Measurements from ENCODE around the gene GARIN5B. TPM values are rescaled to one million over a fixed set of nuclear protein-coding genes. Genes with fewer than 3 reads are reported as not detected.

Gene GARIN5B
- total and polyA plus RNA-seq, 2 of the 13 experiments (the other 11 are each of a cell fraction or from before 2014, with no cell fraction given) = not detected

GRCh38 chr19:55310498-55310897 is 52.6 kb downstream of the GARIN5B start:
- ChIA-PET CTCF (ENCODE audit: low intra/inter-chr PET ratio, low total read pairs) (no interaction called here), POLR2A (interaction anchor here (1.0 kb wide), 1 partner anchor 97 kb away, joined by 3 read pairs; the partner anchor contains the start of gene UBE2S)
- peak overlapping the region; percentile 28; the same call in 1 of the 2 replicates for H3K4me2 ChIP-seq (ENCODE audit: low read depth, low read length)
- no peak for ATAC-seq
- no peak overlapping the region for H3K4me3 ChIP-seq (replicated peaks in 1 of 3; ENCODE audit: insufficient read depth in 1 of 3, low read depth in 2 of 3, low read length in 3 of 3)
- no peaks in the 10 kb centered on the region for H3K9me3 ChIP-seq (ENCODE audit: low read length)
- H3K27ac ChIP-seq (ENCODE audit: extremely low read length, insufficient read depth, low read length) = no peak overlapping the region
- H4K20me1 ChIP-seq (ENCODE audit: insufficient read depth, low read length) = no peaks in the 10 kb centered on the region
- 37% methylated on average over 2 of the region's 7 CpGs for WGBS (ENCODE audit: low lambda C conversion rate)
- H2AFZ ChIP-seq (ENCODE audit: low read length) = no peak overlapping the region
- no peak for DNase-seq (ENCODE audit: low spot score)
- H3K27me3 ChIP-seq (ENCODE audit: control insufficient read depth in 1 of 2, insufficient read depth in 2 of 2, low read length in 2 of 2) = peaks cover 0 to 5% of the 10 kb centered on the region in 2 experiments; a peak in 1 of 5 replicates
- H3K36me3 ChIP-seq (replicated peaks in 1 of 2; ENCODE audit: control insufficient read depth in 1 of 2, insufficient read depth in 2 of 2, low read length in 2 of 2) = no peaks in the 10 kb centered on the region
- intact Hi-C loops (cut with micrococcal nuclease; ENCODE audit: unreplicated experiment) = no loop called here
- no peak overlapping the region for H3K9ac ChIP-seq (ENCODE audit: insufficient read depth, low read depth, low read length)
- TF ChIP-seq FOXK1 (CRISPR knock-in tag; IDR thresholded peaks at IDR 0.05; ENCODE audit: borderline replicate concordance, low read depth) = no peak
- peak; percentile 22; the same call in 1 of the 2 replicates for TF ChIP-seq RFX1 (IDR thresholded peaks at IDR 0.05)
- H3K79me2 ChIP-seq (ENCODE audit: insufficient read depth, low read length) = no peaks in the 10 kb centered on the region
- no peak for FAIRE-seq
- no TSS peak for BruUV-seq (replicated peaks)
- H3K4me1 ChIP-seq (ENCODE audit: insufficient read depth, low read length) = peaks cover 14% of the 10 kb centered on the region
- in situ Hi-C loops (cut with HindIII; ENCODE audit: extremely low pct_ligation_motif_present, low pct_unique_long_range_greater_than_20kb) = no loop called here

- POLR2A ChIA-PET = interaction anchor here (1.0 kb wide), 1 partner anchor 98 kb away, joined by 3 read pairs; the partner anchor contains the start of gene UBE2S
- no peaks in the 10 kb centered on the region for H4K20me1 ChIP-seq (ENCODE audit: insufficient read depth, low read length)
- FAIRE-seq = no peak
Observed at GRCh38 chr19:55309448-55309847, 53.6 kb downstream of the GARIN5B start.

More at GRCh38 chr19:55309448-55309847, 53.6 kb downstream of the GARIN5B start:
- H3K4me3 ChIP-seq (replicated peaks in 1 of 3; ENCODE audit: insufficient read depth in 1 of 3, low read depth in 2 of 3, low read length in 3 of 3) = no peak overlapping the region; a peak in 1 of 6 replicates
- intact Hi-C loops (cut with micrococcal nuclease; ENCODE audit: unreplicated experiment) (no loop called here), in situ Hi-C loops (cut with HindIII; ENCODE audit: extremely low pct_ligation_motif_present, low pct_unique_long_range_greater_than_20kb) (no loop called here)
- no peak overlapping the region for H3K9ac ChIP-seq (ENCODE audit: insufficient read depth, low read depth, low read length)
- H3K36me3 ChIP-seq (replicated peaks in 1 of 2; ENCODE audit: control insufficient read depth in 1 of 2, insufficient read depth in 2 of 2, low read length in 2 of 2) = no peaks in the 10 kb centered on the region
- H3K4me2 ChIP-seq (ENCODE audit: low read depth, low read length) = peak overlapping the region; percentile 28; the same call in 1 of the 2 replicates
- TF ChIP-seq ZNF264 (CRISPR knock-in tag; IDR thresholded peaks at IDR 0.05) (peak; percentile 99), ZMYM3 (CRISPR knock-in tag; IDR thresholded peaks at IDR 0.05) (0 out of 2 replicates have a peak, but pooled peaks have one; percentile 29), ZNF468 (CRISPR knock-in tag; IDR thresholded peaks at IDR 0.05) (no peak), ZNF607 (CRISPR knock-in tag; IDR thresholded peaks at IDR 0.05; ENCODE audit: borderline replicate concordance) (no peak), ZNF564 (CRISPR knock-in tag; IDR thresholded peaks at IDR 0.05) (0 out of 2 replicates have a peak, but pooled peaks have one; percentile 68), DRAP1 (CRISPR knock-in tag; IDR thresholded peaks at IDR 0.05) (no peak), MED13 (CRISPR knock-in tag; IDR thresholded peaks at IDR 0.05) (no peak), ZNF746 (CRISPR knock-in tag; IDR thresholded peaks at IDR 0.05) (no peak)
- no peak overlapping the region for H2AFZ ChIP-seq (ENCODE audit: low read length)
- no peak for ATAC-seq
- H3K79me2 ChIP-seq (ENCODE audit: insufficient read depth, low read length) = no peaks in the 10 kb centered on the region
- CTCF ChIA-PET (ENCODE audit: low intra/inter-chr PET ratio, low total read pairs) = no interaction called here
- no peaks in the 10 kb centered on the region for H3K9me3 ChIP-seq (ENCODE audit: low read length)
- no peak for DNase-seq (ENCODE audit: low spot score)
- 52% methylated on average over 2 of the region's 5 CpGs for WGBS (ENCODE audit: low lambda C conversion rate)
- H3K4me1 ChIP-seq (ENCODE audit: insufficient read depth, low read length) = peaks cover 14% of the 10 kb centered on the region
- H3K27me3 ChIP-seq (ENCODE audit: control insufficient read depth in 1 of 2, insufficient read depth in 2 of 2, low read length in 2 of 2) = peaks cover 0 to 5% of the 10 kb centered on the region in 2 experiments; a peak in 1 of 5 replicates
- BruUV-seq (replicated peaks) = no TSS peak
- H3K27ac ChIP-seq (ENCODE audit: extremely low read length, insufficient read depth, low read length) = no peak overlapping the region
